Inflammatory macrophage treated with lipopolysaccharide for 4 hours (primary cell): ENCODE results near the gene GOLGA6L25.
"Not testable (repeated sequence)": the region's sequence is repeated elsewhere in the genome, so short reads cannot be mapped to it uniquely, and the experiment has no call there.

Source experiments
- DNase-seq: peaks from one replicate; pipeline ENCODE4 v3.0.0-alpha.2; 2020

The GOLGA6L25 gene, protein sequence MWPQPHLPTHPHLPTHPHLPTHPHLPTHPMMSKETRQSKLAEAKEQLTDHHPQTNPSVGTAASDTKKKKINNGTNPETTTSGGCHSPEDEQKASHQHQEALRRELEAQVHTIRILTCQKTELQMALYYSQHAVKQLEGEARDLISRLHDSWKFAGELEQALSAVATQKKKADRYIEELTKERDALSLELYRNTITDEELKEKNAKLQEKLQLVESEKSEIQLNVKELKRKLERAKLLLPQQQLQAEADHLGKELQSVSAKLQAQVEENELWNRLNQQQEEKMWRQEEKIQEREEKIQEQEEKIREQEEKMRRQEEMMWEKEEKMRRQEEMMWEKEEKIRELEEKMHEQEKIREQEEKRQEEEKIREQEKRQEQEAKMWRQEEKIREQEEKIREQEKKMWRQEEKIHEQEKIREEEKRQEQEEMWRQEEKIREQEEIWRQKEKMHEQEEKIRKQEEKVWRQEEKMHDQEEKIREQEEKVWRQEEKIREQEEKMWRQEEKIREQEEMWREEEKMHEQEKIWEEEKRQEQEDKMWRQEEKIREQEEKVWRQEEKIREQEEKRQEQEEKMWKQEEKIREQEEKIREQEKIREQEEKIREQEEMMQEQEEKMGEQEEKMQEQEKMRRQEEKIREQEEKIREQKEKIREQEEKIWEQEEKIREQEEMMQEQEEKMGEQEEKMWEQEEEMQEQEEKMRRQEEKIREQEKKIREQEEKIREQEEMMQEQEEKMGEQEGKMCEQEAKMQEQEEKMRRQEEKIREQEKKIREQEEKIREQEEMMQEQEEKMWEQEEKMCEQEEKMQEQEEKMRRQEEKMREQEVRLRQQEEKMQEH

DNA sequence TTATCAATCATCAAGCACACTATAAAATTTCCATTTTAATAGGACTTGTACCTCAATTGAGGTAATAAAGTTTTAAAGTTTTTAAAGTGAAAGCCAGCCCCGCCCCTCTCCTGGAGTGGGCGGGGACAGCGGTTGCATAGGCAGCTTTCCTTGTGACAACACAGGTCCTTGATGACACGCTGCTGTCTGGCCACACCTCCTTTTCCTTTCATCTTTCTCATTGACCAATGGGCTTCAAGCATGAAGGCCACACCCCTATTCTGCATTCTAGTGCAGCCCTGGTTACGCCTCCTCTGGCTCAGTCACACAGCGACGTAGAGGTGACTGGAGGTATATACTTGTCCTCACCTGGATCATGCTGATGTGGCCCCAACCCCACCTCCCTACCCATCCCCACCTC is at the start of gene GOLGA6L25:
Gene GOLGA6L25 (plus strand): TSS at position 301 of the 400 bp plus-strand sequence. CDS start 61 bp downstream, at position 362.
- not testable (repeated sequence) for DNase-seq

DNA sequence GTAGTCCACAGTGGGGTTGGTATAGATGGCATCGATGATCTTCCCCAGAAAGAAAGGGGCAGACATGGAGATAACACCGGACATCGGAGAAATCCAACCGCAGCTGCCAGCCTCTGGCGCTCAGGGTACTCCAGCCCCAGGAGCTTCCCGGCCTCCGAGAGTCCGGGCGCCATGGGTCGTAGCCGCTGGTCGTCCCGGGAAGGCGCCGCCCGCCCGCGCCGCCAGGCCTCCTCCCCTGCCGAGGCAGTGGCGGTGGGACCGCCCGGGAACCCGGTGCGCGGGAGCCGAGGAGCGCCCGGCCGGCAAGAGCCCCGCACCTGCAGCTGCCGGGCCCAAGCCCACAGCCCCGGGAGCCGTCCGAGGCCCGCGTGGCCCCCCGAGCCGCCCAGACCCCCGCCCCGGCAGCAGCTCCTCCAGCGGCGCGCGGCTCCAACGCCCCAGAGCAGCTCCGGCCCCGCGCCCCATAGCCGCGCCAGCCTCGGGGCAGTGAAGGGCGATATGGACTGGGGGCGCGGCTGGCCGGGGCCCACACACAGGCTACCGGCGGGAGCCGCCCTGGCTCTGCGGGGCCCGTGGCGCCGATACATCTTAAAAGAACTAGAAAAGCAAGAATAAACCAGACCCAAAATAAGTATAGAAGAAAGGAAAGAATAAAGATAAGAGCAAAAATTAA is 45.0 kb upstream of the GOLGA6L25 start:
- not testable (repeated sequence) for DNase-seq

DNA sequence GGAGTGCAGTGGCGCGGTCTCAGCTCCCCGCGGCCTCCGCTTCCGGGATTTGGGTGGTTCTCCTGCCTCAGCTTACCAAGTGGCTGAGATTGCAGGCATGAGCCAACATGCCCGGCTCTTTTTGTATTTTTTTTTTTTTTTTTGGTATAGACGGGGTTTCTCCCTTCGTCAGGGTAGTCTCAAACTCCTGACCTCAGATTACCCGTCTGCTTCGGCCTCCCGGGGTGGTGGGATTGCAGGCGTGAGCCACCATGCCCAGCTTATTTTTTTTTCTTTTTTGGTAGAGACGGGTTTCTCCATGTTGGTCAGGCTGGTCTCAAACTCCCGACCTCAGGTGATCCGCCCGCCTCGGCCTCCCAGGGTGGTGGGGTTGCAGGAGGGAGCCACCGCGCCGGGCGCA is 39.2 kb upstream of the GOLGA6L25 start:
- DNase-seq: not testable (repeated sequence)

DNA sequence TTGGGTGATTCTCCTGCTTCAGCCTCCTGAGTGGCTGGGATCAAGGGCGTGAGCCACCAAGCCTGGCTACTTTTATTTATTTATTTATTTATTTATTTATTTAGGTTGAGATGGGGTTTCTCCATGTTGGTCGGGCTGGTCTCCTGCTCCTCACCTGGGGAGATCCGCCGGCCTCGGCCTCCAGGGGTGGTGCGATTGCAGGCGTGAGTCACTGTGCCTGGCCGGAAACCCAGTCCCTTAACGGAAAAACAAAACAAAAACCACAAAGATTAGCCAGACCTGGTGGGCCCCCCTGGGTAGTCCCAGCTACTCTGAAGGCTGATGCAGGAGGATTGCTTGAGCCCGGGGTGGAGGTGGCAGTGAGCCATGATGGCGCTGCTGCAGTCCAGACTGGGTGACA is 38.2 kb upstream of the GOLGA6L25 start:
- DNase-seq: not testable (repeated sequence)

DNA sequence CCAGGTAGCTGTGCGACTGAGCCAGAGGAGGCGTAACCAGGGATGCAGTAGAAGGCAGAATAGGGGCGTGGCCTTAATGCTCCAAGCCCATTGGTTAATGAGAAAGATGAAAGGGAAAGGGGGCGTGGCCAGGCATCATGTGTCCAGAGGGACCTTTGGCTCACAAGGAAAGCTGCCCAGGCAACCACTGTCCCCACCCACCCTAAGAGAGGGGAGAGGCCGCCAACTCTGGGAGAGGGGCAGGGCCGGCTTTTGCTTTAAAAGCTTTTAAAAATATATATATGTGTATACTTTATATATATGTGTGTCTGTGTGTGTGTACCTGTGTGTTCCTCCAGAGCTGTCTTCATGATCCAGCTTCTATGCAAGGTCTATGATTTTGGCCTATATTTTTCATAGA is 20.4 kb upstream of the GOLGA6L25 start, which contains the start of gene GOLGA8G:
Gene GOLGA8G (minus strand): TSS at position 18 of the 400 bp plus-strand sequence. CDS start 62 bp downstream, outside the sequence.
- DNase-seq: not testable (repeated sequence)

DNA sequence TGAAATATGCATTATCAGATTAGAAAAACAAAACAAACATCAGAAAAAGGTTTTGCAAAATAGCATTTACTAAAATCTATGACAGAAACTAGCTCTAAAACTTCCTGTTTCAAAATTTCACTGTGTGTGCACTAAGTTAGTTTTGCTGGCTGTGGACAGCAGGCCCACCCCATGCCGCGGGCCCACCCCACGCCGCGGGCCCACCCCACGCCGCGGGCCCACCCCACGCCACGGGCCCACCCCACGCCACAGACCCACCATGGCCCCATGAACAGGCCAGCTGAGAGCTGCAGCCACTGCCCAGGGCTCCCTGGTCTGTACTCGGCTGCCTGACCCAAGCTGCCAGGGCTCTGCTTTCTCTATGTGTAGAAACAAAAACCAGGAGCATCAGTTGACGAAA is 20.0 kb downstream of the GOLGA6L25 start:
- DNase-seq: not testable (repeated sequence)

DNA sequence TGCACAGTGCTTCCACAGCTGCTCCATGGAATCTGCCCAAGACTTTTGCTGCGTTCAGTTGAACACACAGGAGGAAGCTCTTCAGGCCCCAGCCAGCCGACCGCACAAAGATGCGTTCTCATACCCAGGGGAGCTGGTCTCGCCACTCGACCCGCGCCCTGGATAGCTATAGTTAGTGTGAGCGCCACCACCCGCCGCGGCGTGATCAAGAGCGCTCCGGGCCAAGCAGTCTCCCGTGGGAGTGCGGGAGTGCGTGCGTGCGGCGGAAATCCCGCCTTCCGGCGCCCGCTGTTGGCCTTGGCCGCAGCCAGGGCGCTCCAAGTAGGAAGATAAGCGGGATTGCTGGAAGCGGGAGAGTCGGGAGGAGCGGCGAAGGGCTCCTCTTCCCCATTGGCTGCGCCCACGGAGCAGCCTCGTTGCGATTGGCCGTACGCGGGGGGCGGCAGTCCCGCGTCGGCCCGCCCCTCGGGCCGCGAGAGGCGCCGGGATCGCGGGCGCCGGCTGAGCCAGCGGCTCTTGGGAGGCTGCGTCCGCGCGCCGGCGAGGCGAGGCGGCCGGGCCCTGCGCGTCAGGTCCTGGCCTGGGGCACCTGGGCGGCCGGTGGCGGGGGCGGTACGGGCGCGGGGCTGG is 35.7 kb downstream of the GOLGA6L25 start:
- DNase-seq: not testable (repeated sequence)

DNA sequence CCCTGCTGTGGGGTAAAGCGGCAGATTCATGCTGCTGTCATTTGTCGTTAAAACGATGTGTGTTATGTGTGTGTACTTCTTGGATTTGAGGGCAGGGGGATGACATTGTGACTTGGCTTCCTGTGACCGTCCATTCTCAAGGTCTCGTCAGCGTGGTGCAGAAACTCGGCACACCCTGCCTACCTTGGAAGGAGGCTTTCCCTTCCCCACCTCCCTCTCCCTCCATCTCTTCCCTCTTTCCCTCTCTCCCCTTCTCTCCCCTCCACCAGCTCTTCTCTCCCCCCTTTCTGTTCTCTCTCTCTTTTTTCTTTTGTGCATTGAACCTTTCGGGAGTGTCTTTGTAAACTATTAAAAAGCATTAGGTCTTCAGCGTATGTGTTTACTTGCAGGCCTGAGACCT is 36.4 kb downstream of the GOLGA6L25 start:
- DNase-seq: not testable (repeated sequence)

DNA sequence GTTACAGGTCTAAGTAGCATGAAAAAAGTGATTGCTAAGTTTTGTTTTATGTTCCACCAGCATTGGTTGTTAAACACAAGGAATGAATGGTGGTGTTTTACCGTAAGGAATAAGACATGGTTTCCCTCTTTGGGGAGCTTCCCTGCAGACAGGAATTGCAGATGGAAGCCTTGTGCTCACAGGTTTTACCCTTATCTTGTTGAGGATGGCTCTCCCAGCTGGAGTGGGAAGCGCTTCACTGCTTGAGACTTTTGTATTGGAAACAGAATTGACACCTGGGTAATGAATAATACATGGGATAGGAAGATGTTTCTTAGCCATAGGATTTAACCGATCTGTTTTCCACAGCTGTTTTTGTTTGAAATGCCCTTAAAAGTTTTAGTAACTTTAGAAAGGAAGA is 39.0 kb downstream of the GOLGA6L25 start:
- not testable (repeated sequence) for DNase-seq

DNA sequence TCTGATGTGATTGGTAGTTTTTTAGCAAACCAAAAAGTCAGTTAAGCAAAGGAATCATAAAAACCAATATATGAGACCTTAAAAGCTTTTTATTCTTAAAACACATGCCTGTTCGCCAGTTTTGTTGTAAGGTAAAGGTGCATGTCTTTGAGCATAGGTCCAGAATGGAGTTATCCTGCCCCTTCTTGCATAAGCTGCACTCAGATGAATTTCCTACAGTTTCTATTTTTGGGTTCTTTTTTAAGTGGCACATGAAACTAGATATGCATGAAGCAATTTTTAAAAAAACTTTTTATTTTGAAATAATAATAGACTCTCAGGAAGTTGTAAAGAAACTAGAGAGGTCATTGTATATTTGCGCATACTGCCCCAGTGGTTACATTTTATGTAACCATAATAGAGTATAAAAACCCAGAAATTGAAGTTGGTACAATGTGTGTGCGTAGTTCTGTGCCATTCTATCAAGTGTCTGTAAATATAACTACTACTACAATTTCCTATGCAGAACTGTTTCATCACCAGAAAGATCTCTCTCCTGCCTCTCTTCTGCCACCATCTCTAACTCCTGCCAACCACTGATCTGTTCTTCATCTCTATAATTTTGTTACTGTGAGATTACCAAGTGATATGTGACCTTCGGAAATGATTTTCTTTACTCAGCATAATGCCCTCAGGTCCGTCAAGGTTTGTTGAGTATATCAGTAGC is 40.2 kb downstream of the GOLGA6L25 start:
- not testable (repeated sequence) for DNase-seq

DNA sequence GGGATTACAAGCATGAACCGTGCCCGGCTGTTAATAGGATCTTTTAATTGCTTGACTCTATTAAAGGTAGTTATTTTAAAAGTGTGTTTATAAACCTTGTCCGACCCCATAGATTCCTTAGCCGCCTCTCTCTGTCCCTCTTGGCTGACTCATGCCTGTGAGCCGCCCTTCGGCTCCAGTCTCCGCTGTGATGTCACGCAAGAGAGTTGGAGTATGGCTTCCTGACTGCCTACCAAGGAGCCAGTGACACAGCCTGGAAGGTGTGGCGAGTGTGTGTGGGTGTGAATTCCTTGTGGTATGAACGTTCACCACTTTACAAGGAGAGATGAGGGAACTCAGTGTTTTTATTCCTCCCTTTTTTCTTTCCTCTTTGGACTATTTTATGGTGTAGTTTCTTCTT is 44.1 kb downstream of the GOLGA6L25 start:
- not testable (repeated sequence) for DNase-seq

DNA sequence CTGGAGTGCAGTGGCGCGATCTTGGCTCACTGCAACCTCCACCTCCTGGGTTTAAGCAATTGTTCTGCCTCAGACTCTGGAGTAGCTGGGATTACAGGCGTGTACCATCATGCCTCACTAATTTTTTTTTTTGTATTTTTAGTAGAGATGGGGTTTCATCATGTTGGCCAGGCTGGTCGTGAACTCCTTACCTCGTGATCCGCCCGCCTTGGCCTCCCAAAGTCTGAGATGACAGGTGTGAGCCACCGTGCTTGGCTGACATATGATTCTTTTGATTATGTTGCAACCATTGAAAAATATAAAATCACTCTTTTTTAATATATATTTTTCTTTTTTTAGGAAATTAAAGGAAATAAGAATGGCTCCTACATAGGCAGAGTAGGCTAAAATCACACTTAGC is 44.8 kb downstream of the GOLGA6L25 start:
- not testable (repeated sequence) for DNase-seq

DNA sequence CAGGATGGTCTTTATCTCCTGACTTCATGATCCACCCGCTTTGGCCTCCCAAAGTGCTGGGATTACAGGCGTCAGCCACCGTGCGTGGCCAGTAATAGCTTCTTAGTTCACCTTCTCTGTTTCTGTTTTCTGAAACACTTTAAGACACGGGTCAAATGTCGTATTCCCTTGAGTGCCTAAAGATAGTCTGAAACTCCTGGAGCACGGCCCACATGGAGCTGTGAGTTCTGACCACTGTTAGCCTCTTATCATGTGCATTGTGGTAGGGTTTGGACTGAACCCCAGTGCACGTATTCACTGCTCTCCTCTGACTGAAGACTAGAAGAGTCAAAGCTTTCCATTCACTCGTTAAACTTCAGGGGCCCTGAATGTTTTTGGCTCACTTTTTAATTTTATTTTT is 48.8 kb downstream of the GOLGA6L25 start:
- DNase-seq: not testable (repeated sequence)
